Measurements from ENCODE around the gene LAMTOR5. TPM values are rescaled to one million over a fixed set of nuclear protein-coding genes. Genes with fewer than 3 reads are reported as not detected.

Gene LAMTOR5
- total and polyA plus RNA-seq, 2 of the 4 experiments (the other 2 are of a cell fraction) = 159 to 369 TPM

GRCh38 chr1:110430901-110431300, 23.4 kb upstream of the LAMTOR5 start:
- WGBS, 2 experiments (ENCODE audit: extremely low coverage in 2 of 2, insufficient read length in 1 of 2) = no CpG with 5 or more reads among the region's 4 CpGs
- H3K14ac ChIP-seq (replicated peaks; ENCODE audit: low read depth, low read length) = no peak overlapping the region
- H4K91ac ChIP-seq (ENCODE audit: insufficient read depth, low read depth, low read length) = no peak overlapping the region
- CTCF ChIA-PET = interaction anchor here (1.0 kb wide), 1 partner anchor 29 kb away, joined by 4 read pairs; no protein-coding TSS in a partner anchor
- in situ Hi-C loops (cut with MboI; ENCODE audit: low sequenced_read_pairs) = no loop called here
- no peak overlapping the region for H3K4me3 ChIP-seq (ENCODE audit: insufficient read depth, low read depth, low read length)
- no peak overlapping the region for H3K23ac ChIP-seq (ENCODE audit: low read depth, low read length)
- no peak overlapping the region for H3K4me2 ChIP-seq (ENCODE audit: low read depth, low read length)
- H3K27ac ChIP-seq (ENCODE audit: insufficient read depth, low read length) = no peak overlapping the region
- no peak overlapping the region for H4K5ac ChIP-seq (ENCODE audit: low read depth, low read length)
- no peak overlapping the region for H3K18ac ChIP-seq (ENCODE audit: low read depth, low read length)
- POLR2A ChIA-PET (ENCODE audit: unreplicated experiment) = no interaction called here
- ATAC-seq (ENCODE audit: low read depth) = no peak
- H3K56ac ChIP-seq (ENCODE audit: extremely low read depth, insufficient read depth, low read length) = no peak overlapping the region
- H4K20me1 ChIP-seq (ENCODE audit: insufficient read depth, low read length) = no peaks in the 10 kb centered on the region
- no peak overlapping the region for H2AFZ ChIP-seq (replicated peaks; ENCODE audit: low read length, poor library complexity)
- dilution Hi-C loops (cut with HindIII; ENCODE audit: low sequenced_read_pairs, unreplicated experiment) = no loop called here
- BruUV-seq (replicated peaks) = no TSS peak
- peaks cover 2% of the 10 kb centered on the region; the same call in 1 of the 2 replicates for H3K4me1 ChIP-seq (ENCODE audit: control insufficient read depth, insufficient read depth, low read length)
- TF ChIP-seq ELK1 (IDR thresholded peaks at IDR 0.05; ENCODE audit: borderline replicate concordance, low read depth, low read length) = no peak
- TF ChIP-seq NFE2L2 (IDR thresholded peaks at IDR 0.05; ENCODE audit: low read depth, low read length) = no peak
- TF ChIP-seq CHD1 (IDR thresholded peaks at IDR 0.05; ENCODE audit: low read depth, low read length) = no peak
- no peak for TF ChIP-seq POLR2A (IDR thresholded peaks at IDR 0.05; ENCODE audit: low read depth, low read length)
- no peak for TF ChIP-seq FOS (IDR thresholded peaks at IDR 0.05; ENCODE audit: low read depth, low read length)
- TF ChIP-seq, protein P1, sequence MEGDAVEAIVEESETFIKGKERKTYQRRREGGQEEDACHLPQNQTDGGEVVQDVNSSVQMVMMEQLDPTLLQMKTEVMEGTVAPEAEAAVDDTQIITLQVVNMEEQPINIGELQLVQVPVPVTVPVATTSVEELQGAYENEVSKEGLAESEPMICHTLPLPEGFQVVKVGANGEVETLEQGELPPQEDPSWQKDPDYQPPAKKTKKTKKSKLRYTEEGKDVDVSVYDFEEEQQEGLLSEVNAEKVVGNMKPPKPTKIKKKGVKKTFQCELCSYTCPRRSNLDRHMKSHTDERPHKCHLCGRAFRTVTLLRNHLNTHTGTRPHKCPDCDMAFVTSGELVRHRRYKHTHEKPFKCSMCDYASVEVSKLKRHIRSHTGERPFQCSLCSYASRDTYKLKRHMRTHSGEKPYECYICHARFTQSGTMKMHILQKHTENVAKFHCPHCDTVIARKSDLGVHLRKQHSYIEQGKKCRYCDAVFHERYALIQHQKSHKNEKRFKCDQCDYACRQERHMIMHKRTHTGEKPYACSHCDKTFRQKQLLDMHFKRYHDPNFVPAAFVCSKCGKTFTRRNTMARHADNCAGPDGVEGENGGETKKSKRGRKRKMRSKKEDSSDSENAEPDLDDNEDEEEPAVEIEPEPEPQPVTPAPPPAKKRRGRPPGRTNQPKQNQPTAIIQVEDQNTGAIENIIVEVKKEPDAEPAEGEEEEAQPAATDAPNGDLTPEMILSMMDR (conservative IDR thresholded peaks at IDR 0.05; ENCODE audit: low read depth, low read length) = no peak
- no peak for TF ChIP-seq MAZ (IDR thresholded peaks at IDR 0.05; ENCODE audit: borderline replicate concordance, low read depth, low read length)
- H3K9me1 ChIP-seq (ENCODE audit: insufficient read depth, low read length) = no peaks in the 10 kb centered on the region
- no peak overlapping the region for H2BK120ac ChIP-seq (ENCODE audit: low read depth, low read length)
- no peaks in the 10 kb centered on the region for H3K9me3 ChIP-seq (ENCODE audit: control insufficient read depth, insufficient read depth, low read length)
- no peaks in the 10 kb centered on the region for H3K36me3 ChIP-seq (ENCODE audit: control insufficient read depth, insufficient read depth, low read length)
- H3K9ac ChIP-seq (ENCODE audit: low read depth, low read length) = no peak overlapping the region
- DNase-seq = no peak
- H3K79me1 ChIP-seq (ENCODE audit: low read depth in 1 of 2, low read length in 2 of 2) = no peaks in the 10 kb centered on the region
- H4K8ac ChIP-seq (ENCODE audit: low read depth in 2 of 2, low read length in 2 of 2) = no peak overlapping the region
- peaks cover 45% of the 10 kb centered on the region for H3K27me3 ChIP-seq (ENCODE audit: control insufficient read depth, insufficient read depth, low read length)
- H2AK5ac ChIP-seq (ENCODE audit: low read depth, low read length) = no peak overlapping the region
- H2AK9ac ChIP-seq (replicated peaks; ENCODE audit: low read depth, low read length, poor library complexity) = no peak overlapping the region
- H2BK15ac ChIP-seq (ENCODE audit: low read depth, low read length) = no peak overlapping the region
- H3K4ac ChIP-seq (ENCODE audit: low read depth, low read length) = no peak overlapping the region
- intact Hi-C loops (cut with micrococcal nuclease) = no loop called here
- no peak overlapping the region for H2BK20ac ChIP-seq (ENCODE audit: low read depth, low read length)
- no peak overlapping the region for H2BK5ac ChIP-seq (ENCODE audit: low read depth, low read length, poor library complexity, severe bottlenecking)
